HG03457 (cell line): ENCODE data around the gene LGR5.
"Not testable (repeated sequence)": the region's sequence is repeated elsewhere in the genome, so short reads cannot be mapped to it uniquely, and the experiment has no call there.

Experiments used
- ATAC-seq: cut with Tn5 transposase; IDR thresholded peaks from one replicate; pipeline ENCODE4 v1.9.1; 2021; ENCODE audit warnings: moderate number of reproducible peaks; ENCODE audit not compliant: unreplicated experiment

LGR5 gene

GRCh38 chr12:71546322-71546861 lies 106.8 kb downstream of the LGR5 start:
- ATAC-seq = no peak

GRCh38 chr12:71548893-71549292 lies 109.3 kb downstream of the LGR5 start:
- ATAC-seq = no peak

GRCh38 chr12:71551529-71551928 lies 111.9 kb downstream of the LGR5 start:
- ATAC-seq = no peak

GRCh38 chr12:71552728-71553501 lies 113.3 kb downstream of the LGR5 start:
- ATAC-seq = no peak

- ATAC-seq = no peak
Measured at GRCh38 chr12:71555191-71555590, 115.6 kb downstream of the LGR5 start.

GRCh38 chr12:71555789-71556188 lies 116.2 kb downstream of the LGR5 start:
- ATAC-seq = not testable (repeated sequence)

- ATAC-seq = no peak
Measured at GRCh38 chr12:71556448-71556847, 116.8 kb downstream of the LGR5 start.

GRCh38 chr12:71556875-71557274 lies 117.3 kb downstream of the LGR5 start:
- ATAC-seq = no peak

GRCh38 chr12:71558445-71558844 lies 118.8 kb downstream of the LGR5 start:
- no peak for ATAC-seq

- ATAC-seq = no peak
Measured at GRCh38 chr12:71562676-71563595, 123.3 kb downstream of the LGR5 start.

- no peak for ATAC-seq
Measured at GRCh38 chr12:71565535-71565934, 125.9 kb downstream of the LGR5 start.

- no peak for ATAC-seq
Measured at GRCh38 chr12:71566655-71567054, 127.1 kb downstream of the LGR5 start.

GRCh38 chr12:71567537-71567936 lies 127.9 kb downstream of the LGR5 start:
- no peak for ATAC-seq

- ATAC-seq = not testable (repeated sequence)
Measured at GRCh38 chr12:71569885-71570284, 130.3 kb downstream of the LGR5 start.

GRCh38 chr12:71576496-71576895 lies 136.9 kb downstream of the LGR5 start:
- ATAC-seq = no peak

- no peak for ATAC-seq
Measured at GRCh38 chr12:71578694-71579258, 139.2 kb downstream of the LGR5 start.

GRCh38 chr12:71581206-71581605 lies 141.6 kb downstream of the LGR5 start:
- no peak for ATAC-seq

GRCh38 chr12:71582925-71583324 lies 143.3 kb downstream of the LGR5 start:
- no peak for ATAC-seq

GRCh38 chr12:71584356-71584755 lies 144.8 kb downstream of the LGR5 start:
- ATAC-seq = no peak

- no peak for ATAC-seq
Measured at GRCh38 chr12:71585218-71585617, 145.6 kb downstream of the LGR5 start.

GRCh38 chr12:71587012-71587411 lies 147.4 kb downstream of the LGR5 start:
- no peak for ATAC-seq
